Endothelial cell of umbilical vein (primary cell): ENCODE measurements around the gene LUC7L2. TPM values are rescaled to one million over a fixed set of nuclear protein-coding genes. Genes with fewer than 3 reads are reported as not detected.

ENCODE experiments used
- BruUV-seq: library from RNA; stranded (reverse); fragments of 400-500 nt; replicated peaks from 2 replicates; lab custom pipeline; 2021; lab: Mats Ljungman, UMichigan
- CTCF ChIA-PET: fragments of 300-600, 350-600 bp; sonication (Branson Sonifier 250); formaldehyde crosslinking; loops from one replicate; lab custom pipeline; 2021; ENCODE audit warnings: antibody characterized with exemption, inconsistent platforms; lab: Charles Lee
- POLR2A ChIA-PET: fragments of 300-600, 350-600 bp; sonication (Branson Sonifier 250); formaldehyde crosslinking; loops from one replicate; lab custom pipeline; 2021; ENCODE audit warnings: antibody characterized with exemption, inconsistent platforms; lab: Charles Lee
- DNase-seq: peaks from one replicate; pipeline ENCODE4 v3.0.0-alpha.2; 2011; ENCODE audit warnings: low read depth, low spot score
- FAIRE-seq: peaks from 2 replicates; lab custom pipeline; 2011; peaks lifted over from hg19 to GRCh38; lab: Jason Lieb, UNC
- H2AFZ ChIP-seq: 2 replicates; pipeline ENCODE4 v1.6.0; 2012; ENCODE audit warnings: low read depth, low read length, control low read depth, inconsistent platforms
- H3K27ac ChIP-seq: 2 replicates; pipeline ENCODE4 v1.5.1; 2011; ENCODE audit warnings: low read depth, mild to moderate bottlenecking, control low read depth, low read length, moderate library complexity; ENCODE audit not compliant: insufficient read depth
- H3K27me3 ChIP-seq, 2 experiments: 2 replicates each; pipeline versions ENCODE4 v1.6.0 to v1.6.1; 2011; ENCODE audit warnings: low read length in 2 of 2, mixed read lengths in 1 of 2; ENCODE audit not compliant: control insufficient read depth in 2 of 2, insufficient read depth in 2 of 2
- H3K36me3 ChIP-seq, 2 experiments: 2 replicates in 1 of 2; 3 replicates in 1 of 2; pipeline ENCODE4 v1.5.1; 2011; ENCODE audit warnings: low read length in 2 of 2, mild to moderate bottlenecking in 1 of 2, moderate library complexity in 1 of 2; ENCODE audit not compliant: control insufficient read depth in 2 of 2, insufficient read depth in 2 of 2; ENCODE audit errors: extremely low read depth in 1 of 2
- H3K4me1 ChIP-seq: 3 replicates; pipeline ENCODE4 v1.5.1; 2011; ENCODE audit warnings: mild to moderate bottlenecking, low read length; ENCODE audit not compliant: control insufficient read depth, insufficient read depth; ENCODE audit errors: extremely low read depth
- H3K4me2 ChIP-seq: 2 replicates; pipeline ENCODE4 v1.6.1; 2011; ENCODE audit warnings: low read length, control low read depth, mixed read lengths; ENCODE audit not compliant: insufficient read depth
- H3K4me3 ChIP-seq, 3 experiments: fragments of 200-600 bp in 1 of 3; sonication (generic), shearing (Covaris generic) in 1 of 3; replicated peaks in 1 of 3; 2 replicates each; pipeline ENCODE4 v1.5.1; 2011 to 2016; ENCODE audit warnings: control low read depth in 3 of 3, low read length in 3 of 3, mild to moderate bottlenecking in 2 of 3, inconsistent platforms in 1 of 3, low read depth in 1 of 3, moderate library complexity in 1 of 3; ENCODE audit not compliant: insufficient read depth in 1 of 3
- H3K79me2 ChIP-seq: 2 replicates; pipeline ENCODE4 v1.6.0; 2012; ENCODE audit warnings: low read length, inconsistent platforms; ENCODE audit not compliant: control insufficient read depth, insufficient read depth
- H3K9ac ChIP-seq: replicated peaks from 2 replicates; pipeline ENCODE3; 2011; ENCODE audit warnings: low read length, control low read depth; ENCODE audit not compliant: insufficient read depth; ENCODE audit errors: extremely low read depth
- H3K9me1 ChIP-seq: replicated peaks from 3 replicates; pipeline ENCODE4 v1.6.0; 2011; ENCODE audit warnings: mild to moderate bottlenecking, low read length; ENCODE audit not compliant: control insufficient read depth, insufficient read depth; ENCODE audit errors: extremely low read depth
- H3K9me3 ChIP-seq: replicated peaks from 2 replicates; pipeline ENCODE4 v1.5.1; 2012; ENCODE audit warnings: low read length, inconsistent platforms; ENCODE audit not compliant: control insufficient read depth, insufficient read depth
- H4K20me1 ChIP-seq: replicated peaks from 2 replicates; pipeline ENCODE3; 2011; ENCODE audit warnings: mild to moderate bottlenecking, low read length; ENCODE audit not compliant: control insufficient read depth, insufficient read depth; ENCODE audit errors: extremely low read depth
- EZH2 ChIP-seq: IDR thresholded peaks from 2 replicates; pipeline ENCODE4 v1.6.1; 2012; ENCODE audit warnings: borderline replicate concordance, low read depth, mild to moderate bottlenecking, moderate library complexity, low read length, inconsistent platforms; ENCODE audit not compliant: severe bottlenecking
- FOS ChIP-seq: IDR thresholded peaks from 2 replicates; pipeline ENCODE4 v1.6.1; 2011; ENCODE audit warnings: mild to moderate bottlenecking, low read length, moderate library complexity, borderline replicate concordance; ENCODE audit not compliant: insufficient read depth
- GATA2 ChIP-seq: IDR thresholded peaks from 2 replicates; pipeline ENCODE4 v1.7.0; 2011; ENCODE audit warnings: low read depth, mild to moderate bottlenecking, moderate library complexity, mixed read lengths, low read length; ENCODE audit not compliant: insufficient read length, insufficient read depth
- JUN ChIP-seq: IDR thresholded peaks from 2 replicates; pipeline ENCODE4 v1.6.1; 2011; ENCODE audit warnings: borderline replicate concordance, low read depth; ENCODE audit not compliant: insufficient read length, insufficient read depth
- MYC ChIP-seq: IDR thresholded peaks from one replicate; pipeline ENCODE4 v1.6.1; 2011; ENCODE audit warnings: mild to moderate bottlenecking, low read depth, low read length
- POLR2A ChIP-seq: IDR thresholded peaks from 2 replicates; pipeline ENCODE4 v1.6.1; 2012; ENCODE audit warnings: low read depth, mild to moderate bottlenecking, control low read depth, low read length
- POLR2AphosphoS5 ChIP-seq: IDR thresholded peaks from 2 replicates; pipeline ENCODE4 v1.6.1; 2012; ENCODE audit warnings: low read depth, mild to moderate bottlenecking, control low read depth, low read length, moderate library complexity; ENCODE audit not compliant: insufficient read depth
- dilution Hi-C: fragments of 300-500 bp; cut with MboI; formaldehyde crosslinking; loops from one replicate; pipeline ENCODE4 v1.15.0; 2019; ENCODE audit warnings: low sequenced_read_pairs; ENCODE audit not compliant: extremely low pct_ligation_motif_present
- intact Hi-C: fragments of 100-400 bp; cut with micrococcal nuclease; formaldehyde crosslinking; loops from one replicate; pipeline ENCODE4 v1.10.0; 2022
- polyA plus RNA-seq, 4 experiments: library from polyadenylated mRNA; depleted of rRNA in 3 of 4; stranded (reverse) in 3 of 4; unstranded in 1 of 4; fragments of >200 nt; gene quantifications; 2 replicates each; pipeline versions ENCODE4 v1.2.1 to v1.2.3, GENCODE V29; 2011 to 2012; ENCODE audit warnings: missing spikeins in 1 of 4
- total RNA-seq: library from RNA; stranded (reverse); gene quantifications from 2 replicates; pipeline ENCODE4 v1.2.3, GENCODE V29; 2021
- TF ChIP-seq, protein P1 (sequence below): IDR thresholded peaks from 2 replicates; pipeline ENCODE4 v1.6.1; 2011; ENCODE audit not compliant: insufficient read depth, insufficient read length
- TF ChIP-seq, protein P2 (sequence below), 2 donors: IDR thresholded peaks; 1 replicate in 1 of 2; 2 replicates in 1 of 2; pipeline ENCODE4 v1.5.1; 2011; ENCODE audit warnings: low read length in 2 of 2, mild to moderate bottlenecking in 2 of 2, moderate library complexity in 2 of 2, control low read depth in 1 of 2, inconsistent platforms in 1 of 2, low read depth in 1 of 2; ENCODE audit not compliant: insufficient read depth in 1 of 2; ENCODE audit errors: extremely low read depth in 1 of 2

Gene LUC7L2
- total and polyA plus RNA-seq, 2 donors (not counting 3 experiments of a cell fraction or from before 2014, with no cell fraction given): 28.0 to 85.8 TPM

DNA sequence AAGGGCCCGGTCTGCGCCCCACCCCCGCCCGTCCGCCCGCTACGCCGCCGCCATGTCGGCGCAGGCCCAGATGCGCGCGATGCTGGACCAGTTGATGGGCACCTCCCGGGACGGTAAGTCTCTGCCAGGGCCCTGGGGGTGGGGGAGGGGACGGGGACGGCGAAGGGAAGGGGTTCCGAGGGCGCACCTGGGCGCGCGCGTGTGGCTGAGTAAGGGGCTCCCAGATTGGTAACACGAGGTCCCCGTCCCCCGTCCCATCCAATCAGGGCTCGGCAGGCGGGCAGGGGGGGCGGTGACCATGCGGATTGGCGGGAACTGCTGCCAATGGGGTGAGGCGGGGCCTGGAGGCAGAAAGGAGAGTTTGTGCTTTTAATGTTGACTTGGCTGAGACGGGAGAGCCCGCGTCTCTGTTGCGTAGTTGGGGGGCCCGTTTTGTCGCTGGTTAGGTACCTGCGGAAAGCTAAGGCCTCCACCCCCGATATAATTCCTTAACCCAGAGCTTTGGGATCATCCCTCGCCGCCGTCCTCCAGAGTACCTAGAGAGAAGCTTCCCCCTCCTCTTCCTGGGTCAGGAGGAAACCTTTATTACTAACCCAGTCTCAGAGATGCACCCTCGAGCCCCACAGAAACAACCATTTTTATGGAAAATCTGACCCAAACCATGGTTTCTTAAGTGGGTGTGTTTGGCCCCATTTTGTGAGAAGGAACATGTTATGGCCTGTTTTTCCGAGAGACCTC, 685 bp downstream of the LUC7L2 start:
- BruUV-seq: TSS peak; percentile 56
- ChIA-PET POLR2A (interaction anchor here (1.1 kb wide), 1 partner anchor 20 kb away, joined by 5 read pairs; the partner anchor contains the start of gene FMC1), CTCF (interaction anchor here (1.5 to 2.2 kb wide), 2 partner anchors 14 to 21 kb away, joined by 4 to 15 read pairs; no protein-coding TSS in a partner anchor)
- Histone ChIP-seq H3K9me1 (no peaks in the 10 kb centered on the region), H3K27me3 (no peaks in the 10 kb centered on the region), H3K79me2 (peaks cover 51% of the 10 kb centered on the region), H3K4me2 (peak overlapping the region; percentile 99), H3K36me3 (peaks cover 0 to 4% of the 10 kb centered on the region in 2 experiments), H4K20me1 (no peaks in the 10 kb centered on the region), H3K9me3 (no peaks in the 10 kb centered on the region), H2AFZ (peak overlapping the region; percentile 58), H3K9ac (peak overlapping the region; percentile 99), H3K4me3 (peak overlapping the region; percentile 82 to 97 (median 95)), H3K4me1 (peaks cover 21% of the 10 kb centered on the region), H3K27ac (peak overlapping the region; percentile 98)
- peak; percentile 96 for DNase-seq
- intact Hi-C loops: loop anchor here (10.0 kb wide), 1 partner anchor 684 kb away; no protein-coding TSS in a partner anchor
- dilution Hi-C loops: no loop called here
- peak; percentile 46 for TF ChIP-seq POLR2AphosphoS5
- TF ChIP-seq POLR2A: peak; percentile 64
- TF ChIP-seq, protein P1, sequence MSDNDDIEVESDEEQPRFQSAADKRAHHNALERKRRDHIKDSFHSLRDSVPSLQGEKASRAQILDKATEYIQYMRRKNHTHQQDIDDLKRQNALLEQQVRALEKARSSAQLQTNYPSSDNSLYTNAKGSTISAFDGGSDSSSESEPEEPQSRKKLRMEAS: peak; percentile 44
- no peak for TF ChIP-seq JUN
- peak; percentile 84 for FAIRE-seq

DNA sequence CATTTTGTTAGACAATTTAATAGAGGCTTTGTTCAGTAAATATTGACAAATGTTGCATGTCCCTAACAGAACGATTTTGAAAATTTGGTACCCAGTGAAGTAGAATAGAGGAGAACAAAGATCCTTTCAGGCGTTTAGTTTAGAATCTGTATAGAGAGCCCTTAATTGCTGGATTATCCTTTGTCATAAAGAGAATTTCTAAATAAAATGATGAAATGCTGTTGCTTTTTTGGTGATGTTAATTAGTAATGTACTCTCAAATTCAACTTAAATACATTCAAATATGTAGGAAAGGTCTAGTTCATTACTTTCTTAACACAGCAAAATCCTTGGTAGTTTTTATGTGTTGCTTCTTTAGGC, 1.2 kb downstream of the LUC7L2 start:
- Histone ChIP-seq H3K27ac (peak overlapping the region; percentile 98), H3K4me1 (peaks cover 21% of the 10 kb centered on the region), H3K36me3 (peaks cover 0 to 6% of the 10 kb centered on the region in 2 experiments), H3K27me3 (no peaks in the 10 kb centered on the region), H3K9ac (peak overlapping the region; percentile 99), H3K79me2 (peaks cover 56% of the 10 kb centered on the region), H3K4me3 (peak overlapping the region; percentile 82 to 97 (median 95)), H3K9me1 (no peaks in the 10 kb centered on the region), H3K9me3 (no peaks in the 10 kb centered on the region), H3K4me2 (peak overlapping the region; percentile 99), H2AFZ (no peak overlapping the region), H4K20me1 (no peaks in the 10 kb centered on the region)
- dilution Hi-C loops: no loop called here
- ChIA-PET CTCF (interaction anchor here (2.2 kb wide), 1 partner anchor 21 kb away, joined by 15 read pairs; no protein-coding TSS in a partner anchor), POLR2A (no interaction called here)
- no peak for DNase-seq
- TF ChIP-seq POLR2A: no peak
- no peak for TF ChIP-seq JUN
- no peak for TF ChIP-seq FOS
- TF ChIP-seq MYC: no peak
- no peak for TF ChIP-seq POLR2AphosphoS5
- TF ChIP-seq, protein P2, sequence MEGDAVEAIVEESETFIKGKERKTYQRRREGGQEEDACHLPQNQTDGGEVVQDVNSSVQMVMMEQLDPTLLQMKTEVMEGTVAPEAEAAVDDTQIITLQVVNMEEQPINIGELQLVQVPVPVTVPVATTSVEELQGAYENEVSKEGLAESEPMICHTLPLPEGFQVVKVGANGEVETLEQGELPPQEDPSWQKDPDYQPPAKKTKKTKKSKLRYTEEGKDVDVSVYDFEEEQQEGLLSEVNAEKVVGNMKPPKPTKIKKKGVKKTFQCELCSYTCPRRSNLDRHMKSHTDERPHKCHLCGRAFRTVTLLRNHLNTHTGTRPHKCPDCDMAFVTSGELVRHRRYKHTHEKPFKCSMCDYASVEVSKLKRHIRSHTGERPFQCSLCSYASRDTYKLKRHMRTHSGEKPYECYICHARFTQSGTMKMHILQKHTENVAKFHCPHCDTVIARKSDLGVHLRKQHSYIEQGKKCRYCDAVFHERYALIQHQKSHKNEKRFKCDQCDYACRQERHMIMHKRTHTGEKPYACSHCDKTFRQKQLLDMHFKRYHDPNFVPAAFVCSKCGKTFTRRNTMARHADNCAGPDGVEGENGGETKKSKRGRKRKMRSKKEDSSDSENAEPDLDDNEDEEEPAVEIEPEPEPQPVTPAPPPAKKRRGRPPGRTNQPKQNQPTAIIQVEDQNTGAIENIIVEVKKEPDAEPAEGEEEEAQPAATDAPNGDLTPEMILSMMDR (IDR thresholded peaks at IDR 0.05; ENCODE audit: extremely low read depth in 1 of 2, insufficient read depth in 1 of 2, low read depth in 1 of 2, low read length in 2 of 2): no peak
- TF ChIP-seq GATA2: no peak
- TF ChIP-seq, protein P1: no peak
- TF ChIP-seq EZH2: no peak
- FAIRE-seq: no peak
- BruUV-seq: no TSS peak
- intact Hi-C loops: loop anchor here (10.0 kb wide), 1 partner anchor 684 kb away; no protein-coding TSS in a partner anchor
